Uterus (tissue), 2 donors: ENCODE results near the gene MYH3.

Experiments used
- CTCF ChIP-seq, 4 experiments: fragments of 200-600 bp in 2 of 4; fragments of 450-650 bp in 2 of 4; sonication (generic) in 2 of 4; IDR thresholded peaks; one replicate each; pipeline ENCODE4 v1.5.1; 2016 to 2019; ENCODE audit warnings: antibody characterized with exemption in 4 of 4, mild to moderate bottlenecking in 2 of 4, moderate library complexity in 1 of 4
- POLR2A ChIP-seq, 2 donors: fragments of 450-650 bp; IDR thresholded peaks; one replicate each; pipeline ENCODE4 v1.6.1; 2016; ENCODE audit warnings: antibody characterized with exemption in 2 of 2, mild to moderate bottlenecking in 1 of 2, moderate library complexity in 1 of 2

- no peak for TF ChIP-seq CTCF (IDR thresholded peaks at IDR 0.05)
- no peak for TF ChIP-seq POLR2A (IDR thresholded peaks at IDR 0.05)
Measured at GRCh38 chr17:10681866-10682446, 24.8 kb upstream of the MYH3 start.
